ENCODE measurements around the gene ING5.

DNA sequence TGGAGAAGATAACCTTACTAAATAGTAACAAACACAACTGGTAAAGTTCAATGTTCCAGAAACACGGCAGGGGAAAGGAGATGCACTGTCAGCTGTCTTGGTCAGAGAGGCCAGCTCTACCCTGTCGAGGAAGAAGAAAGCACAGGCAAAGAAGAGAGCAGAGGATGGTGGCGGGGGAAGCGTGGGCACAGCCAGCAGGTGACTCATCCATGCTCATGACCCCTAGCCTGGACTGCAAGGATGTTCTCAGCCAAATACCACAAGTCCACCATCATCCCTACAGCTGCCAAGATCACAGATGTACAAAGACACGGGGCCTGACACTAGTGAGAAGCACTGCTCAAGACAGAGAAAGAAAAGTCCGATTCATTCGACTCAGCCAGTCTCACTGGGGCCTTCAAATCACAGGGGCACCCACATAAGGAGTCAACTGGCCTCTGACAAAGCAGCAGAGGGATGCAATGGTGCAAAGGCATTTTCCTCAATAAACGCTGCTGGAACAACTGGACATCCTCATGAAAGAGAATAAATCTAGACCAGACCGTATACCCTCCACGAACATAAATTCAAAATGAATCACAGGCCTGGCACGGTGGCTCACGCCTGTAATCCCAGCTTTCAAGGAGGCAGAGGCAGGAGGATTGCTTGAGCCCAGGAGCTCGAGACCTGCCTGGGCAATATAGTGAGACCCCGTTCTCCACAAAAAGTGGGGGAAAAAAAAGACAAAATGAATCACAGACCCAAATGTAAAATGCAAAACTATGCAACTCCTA lies 20.8 kb upstream of the ING5 start:
- TF ChIP-seq JUN (IDR thresholded peaks at IDR 0.05; ENCODE audit: borderline replicate concordance, insufficient read depth, insufficient read length, low read depth) (peak; percentile 50), POLR2A (IDR thresholded peaks at IDR 0.05; ENCODE audit: low read depth, low read length) (no peak), MAX (IDR thresholded peaks at IDR 0.05; ENCODE audit: insufficient read depth, insufficient read length) (no peak), EZH2 (IDR thresholded peaks at IDR 0.05; ENCODE audit: borderline replicate concordance, low read depth, low read length, severe bottlenecking) (no peak), POLR2AphosphoS5 (IDR thresholded peaks at IDR 0.05; ENCODE audit: insufficient read depth, low read depth, low read length) (peak; percentile 31), GATA2 (IDR thresholded peaks at IDR 0.05; ENCODE audit: insufficient read depth, insufficient read length, low read depth, low read length) (no peak), MYC (IDR thresholded peaks at IDR 0.05; ENCODE audit: low read depth, low read length) (no peak), FOS (IDR thresholded peaks at IDR 0.05; ENCODE audit: borderline replicate concordance, insufficient read depth, low read length) (peak; percentile 68)
- TF ChIP-seq, protein P1, sequence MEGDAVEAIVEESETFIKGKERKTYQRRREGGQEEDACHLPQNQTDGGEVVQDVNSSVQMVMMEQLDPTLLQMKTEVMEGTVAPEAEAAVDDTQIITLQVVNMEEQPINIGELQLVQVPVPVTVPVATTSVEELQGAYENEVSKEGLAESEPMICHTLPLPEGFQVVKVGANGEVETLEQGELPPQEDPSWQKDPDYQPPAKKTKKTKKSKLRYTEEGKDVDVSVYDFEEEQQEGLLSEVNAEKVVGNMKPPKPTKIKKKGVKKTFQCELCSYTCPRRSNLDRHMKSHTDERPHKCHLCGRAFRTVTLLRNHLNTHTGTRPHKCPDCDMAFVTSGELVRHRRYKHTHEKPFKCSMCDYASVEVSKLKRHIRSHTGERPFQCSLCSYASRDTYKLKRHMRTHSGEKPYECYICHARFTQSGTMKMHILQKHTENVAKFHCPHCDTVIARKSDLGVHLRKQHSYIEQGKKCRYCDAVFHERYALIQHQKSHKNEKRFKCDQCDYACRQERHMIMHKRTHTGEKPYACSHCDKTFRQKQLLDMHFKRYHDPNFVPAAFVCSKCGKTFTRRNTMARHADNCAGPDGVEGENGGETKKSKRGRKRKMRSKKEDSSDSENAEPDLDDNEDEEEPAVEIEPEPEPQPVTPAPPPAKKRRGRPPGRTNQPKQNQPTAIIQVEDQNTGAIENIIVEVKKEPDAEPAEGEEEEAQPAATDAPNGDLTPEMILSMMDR (IDR thresholded peaks at IDR 0.05; ENCODE audit: extremely low read depth in 1 of 2, insufficient read depth in 1 of 2, low read depth in 1 of 2, low read length in 2 of 2): no peak

All from endothelial cell of umbilical vein (primary cell).